A673 (cell line): ENCODE data around the gene POLA2. TPM values are rescaled to one million over a fixed set of nuclear protein-coding genes. Genes with fewer than 3 reads are reported as not detected.

ENCODE experiments used
- BruUV-seq: library from RNA; stranded (reverse); fragments of 400-500 nt; replicated peaks from 2 replicates; lab custom pipeline; 2021; lab: Mats Ljungman, UMichigan
- CTCF ChIA-PET: fragments of 300-600 bp; sonication (Branson Sonifier 250); formaldehyde crosslinking; loops from one replicate; lab custom pipeline; 2022; ENCODE audit warnings: antibody characterized with exemption; lab: Charles Lee
- POLR2A ChIA-PET: fragments of 300-600 bp; sonication (Branson Sonifier 250); formaldehyde crosslinking; loops from one replicate; lab custom pipeline; 2022; ENCODE audit warnings: antibody characterized with exemption; ENCODE audit not compliant: low non-redundant PET; lab: Charles Lee
- DNase-seq: peaks from one replicate; pipeline ENCODE4 v3.0.0-alpha.2; 2015; ENCODE audit warnings: low spot score
- H3K27ac ChIP-seq: fragments of 200-600 bp; sonication (generic); 2 replicates; pipeline ENCODE4 v1.5.1; 2016; ENCODE audit warnings: mixed run types, low read depth, mild to moderate bottlenecking, mixed read lengths, antibody characterized with exemption, low read length; ENCODE audit not compliant: poor library complexity, severe bottlenecking
- H3K27me3 ChIP-seq: fragments of 200-600 bp; sonication (generic); replicated peaks from 2 replicates; pipeline ENCODE4 v1.6.1; 2017; ENCODE audit warnings: mixed run types, low read depth, mild to moderate bottlenecking, mixed read lengths, antibody characterized with exemption, low read length; ENCODE audit not compliant: insufficient read depth, poor library complexity
- H3K36me3 ChIP-seq: fragments of 200-600 bp; sonication (generic); 2 replicates; pipeline ENCODE4 v1.6.1; 2016; ENCODE audit warnings: mixed run types, mild to moderate bottlenecking, mixed read lengths, antibody characterized with exemption, low read length; ENCODE audit not compliant: insufficient read depth, poor library complexity, severe bottlenecking
- H3K4me1 ChIP-seq: fragments of 200-600 bp; sonication (generic); 2 replicates; pipeline ENCODE4 v1.6.1; 2017; ENCODE audit warnings: mixed run types, mild to moderate bottlenecking, mixed read lengths, antibody characterized with exemption, low read length; ENCODE audit not compliant: insufficient read depth, poor library complexity, severe bottlenecking
- H3K4me3 ChIP-seq: fragments of 200-600 bp; sonication (generic); 2 replicates; pipeline ENCODE4 v1.5.1; 2016; ENCODE audit warnings: low read depth, mixed run types, mild to moderate bottlenecking, mixed read lengths, low read length; ENCODE audit not compliant: poor library complexity, severe bottlenecking
- H3K9me3 ChIP-seq: fragments of 200-600 bp; sonication (generic); 2 replicates; pipeline ENCODE4 v1.6.1; 2016; ENCODE audit warnings: mixed run types, low read depth, mild to moderate bottlenecking, mixed read lengths, antibody characterized with exemption, low read length; ENCODE audit not compliant: poor library complexity, severe bottlenecking
- CTCF ChIP-seq: fragments of 300-800, 200-600 bp; sonication (generic); conservative IDR thresholded peaks from 2 replicates; pipeline ENCODE4 v1.5.1; 2017; ENCODE audit warnings: low read depth, mild to moderate bottlenecking, antibody characterized with exemption, low read length, moderate library complexity, mixed read lengths
- EZH2 ChIP-seq: fragments of 200-600 bp; sonication (generic); IDR thresholded peaks from 2 replicates; pipeline ENCODE4 v1.6.1; 2017; ENCODE audit warnings: borderline replicate concordance, low read depth, mild to moderate bottlenecking, mixed read lengths, antibody characterized with exemption, low read length; ENCODE audit not compliant: poor library complexity, severe bottlenecking
- intact Hi-C: fragments of 100-400 bp; cut with micrococcal nuclease; formaldehyde crosslinking; loops from one replicate; pipeline ENCODE4 v1.10.0; 2022; ENCODE audit not compliant: unreplicated experiment
- total RNA-seq: library from RNA; stranded (reverse); gene quantifications from 2 replicates; pipeline ENCODE4 v1.2.3, GENCODE V29; 2021

Gene POLA2
- total RNA-seq, 1 experiment from 2014 or later = 92.4 TPM

- CTCF ChIA-PET = no interaction called here
- H3K27me3 ChIP-seq = no peaks in the 10 kb centered on the region
- no peak for DNase-seq
- no peak overlapping the region for H3K4me3 ChIP-seq
- POLR2A ChIA-PET = no interaction called here
- TF ChIP-seq CTCF (no peak), EZH2 (no peak)
- intact Hi-C loops = loop anchor here (10.0 kb wide), 1 partner anchor 414 kb away; the partner anchor contains the start of gene CDC42BPG
- H3K9me3 ChIP-seq = no peaks in the 10 kb centered on the region
- H3K27ac ChIP-seq = no peak overlapping the region
- H3K36me3 ChIP-seq = no peaks in the 10 kb centered on the region
- no TSS peak for BruUV-seq
- H3K4me1 ChIP-seq = no peaks in the 10 kb centered on the region
These were observed 2.8 kb upstream of the POLA2 start for GRCh38 chr11:65258988-65259387.

- BruUV-seq = no TSS peak
- ChIA-PET POLR2A (no interaction called here), CTCF (no interaction called here)
- intact Hi-C loops = no loop called here
- H3K9me3 ChIP-seq = no peaks in the 10 kb centered on the region
- H3K36me3 ChIP-seq = peaks cover 10% of the 10 kb centered on the region
- no peak for DNase-seq
- no peaks in the 10 kb centered on the region for H3K4me1 ChIP-seq
- no peaks in the 10 kb centered on the region for H3K27me3 ChIP-seq
- H3K4me3 ChIP-seq = no peak overlapping the region
- H3K27ac ChIP-seq = no peak overlapping the region
- no peak for TF ChIP-seq CTCF
- TF ChIP-seq EZH2 = no peak
These were observed 1.5 kb upstream of the POLA2 start for GRCh38 chr11:65260302-65260701.

- BruUV-seq = TSS peak; percentile 79
- TF ChIP-seq CTCF (no peak), EZH2 (no peak)
- intact Hi-C loops = no loop called here
- no peaks in the 10 kb centered on the region for H3K27me3 ChIP-seq
- peaks cover 17% of the 10 kb centered on the region for H3K36me3 ChIP-seq
- H3K9me3 ChIP-seq = no peaks in the 10 kb centered on the region
- ChIA-PET CTCF (interaction anchor here (1.4 to 1.7 kb wide), 2 partner anchors 14 to 54 kb away, joined by 4 to 14 read pairs; no protein-coding TSS in a partner anchor), POLR2A (no interaction called here)
- no peak for DNase-seq
- H3K4me3 ChIP-seq = peak overlapping the region; percentile 74
- no peaks in the 10 kb centered on the region for H3K4me1 ChIP-seq
- peak overlapping the region; percentile 91 for H3K27ac ChIP-seq
These were observed 789 bp upstream of the POLA2 start for GRCh38 chr11:65260756-65261590.
